HL-60 (cell line): ENCODE measurements around the gene SLC25A23.

Source experiments
- DNase-seq, 2 experiments: peaks; one replicate each; pipeline ENCODE4 v3.0.0-alpha.2; 2010 to 2020; ENCODE audit warnings: low read depth in 1 of 2, low spot score in 1 of 2
- H3K27ac ChIP-seq: fragments of 250-450 bp; sonication (Bioruptor Pico); replicated peaks from 2 replicates; pipeline ENCODE4 v1.5.1; 2020; ENCODE audit warnings: mild to moderate bottlenecking, moderate library complexity
- H3K27me3 ChIP-seq: fragments of 250-450 bp; sonication (Bioruptor Pico); 2 replicates; pipeline ENCODE4 v1.5.1; 2021; ENCODE audit warnings: mild to moderate bottlenecking, moderate library complexity; ENCODE audit not compliant: insufficient read depth, poor library complexity, severe bottlenecking
- H3K4me3 ChIP-seq: replicated peaks from 2 replicates; pipeline ENCODE4 v1.5.1; 2011; ENCODE audit warnings: mild to moderate bottlenecking, control low read depth, low read length; ENCODE audit not compliant: insufficient read depth
- CTCF ChIP-seq: IDR thresholded peaks from one replicate; pipeline ENCODE4 v1.5.1; 2011; ENCODE audit warnings: low read length, control low read depth, inconsistent platforms; ENCODE audit not compliant: insufficient read depth
- GABPA ChIP-seq: IDR thresholded peaks from 2 replicates; pipeline ENCODE4 v1.6.1; 2012; ENCODE audit warnings: low read depth
- POLR2AphosphoS5 ChIP-seq: IDR thresholded peaks from 2 replicates; pipeline ENCODE4 v1.6.1; 2012; ENCODE audit warnings: low read depth
- REST ChIP-seq: IDR thresholded peaks from 2 replicates; pipeline ENCODE4 v1.6.1; 2012; ENCODE audit warnings: low read depth; ENCODE audit not compliant: insufficient replicate concordance
- SPI1 ChIP-seq: IDR thresholded peaks from 2 replicates; pipeline ENCODE4 v1.6.1; 2012; ENCODE audit warnings: low read depth, mild to moderate bottlenecking, borderline replicate concordance

SLC25A23 gene

DNA sequence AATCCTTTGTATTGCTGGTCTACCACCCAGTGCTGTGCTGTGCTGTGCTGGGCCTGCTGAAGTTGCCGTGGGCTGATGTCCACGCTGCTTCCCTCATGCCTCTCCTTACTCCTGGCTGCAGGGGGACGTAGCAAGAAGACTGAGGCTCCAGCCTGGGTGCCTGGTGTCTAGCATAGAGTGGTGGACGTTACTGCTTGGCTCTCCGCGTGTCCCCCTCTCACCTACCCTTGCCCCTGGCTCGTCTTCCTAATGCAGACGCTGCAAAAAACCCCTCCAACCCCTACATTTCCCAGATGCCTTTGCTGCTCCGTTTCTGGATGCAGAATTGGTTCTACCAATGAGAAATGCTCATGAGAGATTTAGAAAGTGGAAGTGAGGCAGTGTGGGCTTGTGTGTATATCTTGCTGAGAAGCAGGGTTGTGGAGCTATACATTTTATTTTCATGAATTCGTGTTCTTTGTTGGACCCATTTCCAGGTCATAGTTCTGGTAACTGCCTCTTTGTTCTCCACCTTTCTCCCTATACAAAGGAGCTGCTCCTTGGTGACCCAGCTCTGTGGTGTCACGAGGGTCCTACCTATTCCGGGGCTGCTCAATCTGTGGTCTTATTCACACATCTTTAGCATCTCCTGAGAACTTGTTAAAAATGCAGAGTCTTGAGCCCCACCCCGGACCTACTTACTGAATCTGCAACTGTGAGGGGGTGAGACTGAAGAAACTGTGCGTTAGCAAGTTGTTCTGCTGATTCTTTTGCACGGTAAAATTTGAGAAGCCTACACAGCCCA lies 29.9 kb upstream of the SLC25A23 start:
- TF ChIP-seq SPI1 (no peak), CTCF (no peak), POLR2AphosphoS5 (no peak), REST (no peak), GABPA (no peak)
- H3K27ac ChIP-seq = no peak overlapping the region
- H3K4me3 ChIP-seq = no peak overlapping the region
- H3K27me3 ChIP-seq = no peaks in the 10 kb centered on the region
- DNase-seq = no peak

DNA sequence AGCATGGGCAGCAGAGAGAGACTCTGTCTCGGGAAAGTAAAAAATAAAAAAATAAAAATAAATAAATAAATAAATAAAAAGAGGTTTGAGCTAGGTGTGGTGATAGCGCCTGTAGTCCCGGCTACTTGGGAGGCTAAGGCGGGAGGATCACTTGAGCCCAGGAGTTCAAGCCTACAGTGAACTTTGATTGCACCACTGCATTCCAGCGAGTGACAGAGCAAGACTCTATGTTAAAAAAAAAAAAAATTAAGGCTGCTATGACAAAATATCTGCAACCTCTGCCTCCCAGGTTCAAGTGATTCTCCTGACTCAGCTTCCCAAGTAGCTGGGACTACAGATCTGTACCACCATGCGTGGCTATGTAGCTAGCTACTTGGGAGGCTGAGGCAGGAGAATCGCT lies 25.2 kb upstream of the SLC25A23 start:
- H3K27me3 ChIP-seq = no peaks in the 10 kb centered on the region
- H3K4me3 ChIP-seq = no peak overlapping the region
- no peak for DNase-seq
- H3K27ac ChIP-seq = no peak overlapping the region
- no peak for TF ChIP-seq GABPA
- TF ChIP-seq SPI1 = no peak
- no peak for TF ChIP-seq REST
- no peak for TF ChIP-seq POLR2AphosphoS5
- TF ChIP-seq CTCF = no peak

- TF ChIP-seq POLR2AphosphoS5 (no peak), GABPA (no peak), SPI1 (no peak), CTCF (no peak), REST (no peak)
- H3K4me3 ChIP-seq = no peak overlapping the region
- no peaks in the 10 kb centered on the region for H3K27me3 ChIP-seq
- H3K27ac ChIP-seq = no peak overlapping the region
- DNase-seq = no peak
Measured at GRCh38 chr19:6484230-6484629, 24.6 kb upstream of the SLC25A23 start.
